Thyroid gland (tissue), 4 donors: ENCODE results near the gene KHDC1L. TPM values are rescaled to one million over a fixed set of nuclear protein-coding genes. Genes with fewer than 3 reads are reported as not detected.
"Not testable (repeated sequence)": the region's sequence is repeated elsewhere in the genome, so short reads cannot be mapped to it uniquely, and the experiment has no call there.

Experiments used
- DNase-seq, 2 donors: peaks; one replicate each; pipeline ENCODE4 v3.0.0-alpha.2; 2019
- H3K27ac ChIP-seq, 3 donors: fragments of 200-600 bp; sonication (generic); 1 replicate in 2 of 3; 2 replicates in 1 of 3; pipeline ENCODE4 v1.5.1; 2016 to 2019; ENCODE audit warnings: mild to moderate bottlenecking in 1 of 3, moderate library complexity in 1 of 3
- H3K27me3 ChIP-seq: fragments of 200-600 bp; sonication (generic); one replicate; pipeline ENCODE4 v1.5.1; 2019
- H3K36me3 ChIP-seq, 2 donors: fragments of 200-600 bp; sonication (generic); one replicate each; pipeline ENCODE4 v1.5.1; 2016 to 2019
- H3K4me1 ChIP-seq, 2 donors: fragments of 200-600 bp; sonication (generic); one replicate each; pipeline ENCODE4 v1.5.1; 2017 to 2019
- H3K4me3 ChIP-seq, 3 donors: fragments of 200-600 bp; sonication (generic); replicated peaks in 1 of 3; 1 replicate in 2 of 3; 2 replicates in 1 of 3; pipeline ENCODE4 v1.5.1; 2016; ENCODE audit warnings: mild to moderate bottlenecking in 1 of 3
- H3K9me3 ChIP-seq: fragments of 200-600 bp; sonication (generic); one replicate; pipeline ENCODE4 v1.5.1; 2017
- CTCF ChIP-seq, 6 experiments: fragments of 200-600 bp in 3 of 6; fragments of 450-650 bp in 3 of 6; sonication (generic) in 3 of 6; IDR thresholded peaks; one replicate each; pipeline ENCODE4 v1.5.1; 2016 to 2019; ENCODE audit warnings: antibody characterized with exemption in 6 of 6, mild to moderate bottlenecking in 2 of 6, inconsistent platforms in 1 of 6, moderate library complexity in 1 of 6
- POLR2A ChIP-seq, 2 donors: fragments of 450-650 bp; IDR thresholded peaks; one replicate each; pipeline ENCODE4 v1.6.1; 2017; ENCODE audit warnings: antibody characterized with exemption in 2 of 2, mild to moderate bottlenecking in 2 of 2, moderate library complexity in 1 of 2
- WGBS, 2 donors: methylation state at CpG; one replicate each; pipeline ENCODE4 v1.1.5; 2017; 5-methylcytosine and 5-hydroxymethylcytosine counted together
- intact Hi-C: fragments of 100-400 bp; cut with DNase I; formaldehyde crosslinking; loops from one replicate; pipeline ENCODE4 v1.15.1; 2023
- total RNA-seq, 4 donors: library from RNA; depleted of rRNA; stranded (reverse); fragments of >200 nt; gene quantifications; one replicate each; pipeline ENCODE4 v1.2.3, GENCODE V29; 2016

The KHDC1L gene
- total RNA-seq, 4 donors from 2014 or later, result not detected

- H3K27me3 ChIP-seq, result no peaks in the 10 kb centered on the region
- H3K4me1 ChIP-seq, result no peaks in the 10 kb centered on the region
- H3K4me3 ChIP-seq, result no peak overlapping the region
- intact Hi-C loops, result no loop called here
- TF ChIP-seq CTCF (IDR thresholded peaks at IDR 0.05) (no peak), POLR2A (IDR thresholded peaks at IDR 0.05) (no peak)
- H3K36me3 ChIP-seq, result peaks cover 0 to 5% of the 10 kb centered on the region in 2 donors
- no peak for DNase-seq
- no peaks in the 10 kb centered on the region for H3K9me3 ChIP-seq
- H3K27ac ChIP-seq, result no peak overlapping the region
- WGBS, 2 donors, result 94 to 98% methylated on average over 7 of the region's 7 CpGs
These were observed 30.6 kb downstream of the KHDC1L start for GRCh38 chr6:73194744-73195143.

- WGBS, 2 donors, result 96 to 97% methylated on average over 4 of the region's 4 CpGs
- H3K9me3 ChIP-seq, H3K4me3 ChIP-seq, H3K36me3 ChIP-seq, H3K27me3 ChIP-seq, H3K4me1 ChIP-seq, intact Hi-C loops, H3K27ac ChIP-seq, DNase-seq: not testable (repeated sequence)
These were observed 32.0 kb downstream of the KHDC1L start for GRCh38 chr6:73193302-73193701.

GRCh38 chr6:73182021-73182607, 43.2 kb downstream of the KHDC1L start:
- H3K27me3 ChIP-seq, result no peaks in the 10 kb centered on the region
- H3K27ac ChIP-seq, result no peak overlapping the region
- no peaks in the 10 kb centered on the region for H3K36me3 ChIP-seq
- H3K9me3 ChIP-seq, result no peaks in the 10 kb centered on the region
- H3K4me3 ChIP-seq, result no peak overlapping the region
- 86 to 89% methylated on average over 2 of the region's 2 CpGs for WGBS, 2 donors
- no peak for DNase-seq
- peaks cover 5 to 7% of the 10 kb centered on the region in 2 donors for H3K4me1 ChIP-seq
- intact Hi-C loops, result no loop called here
- TF ChIP-seq CTCF (IDR thresholded peaks at IDR 0.05) (no peak), POLR2A (IDR thresholded peaks at IDR 0.05) (no peak)

GRCh38 chr6:73180763-73181619, 44.3 kb downstream of the KHDC1L start:
- no peaks in the 10 kb centered on the region for H3K36me3 ChIP-seq
- intact Hi-C loops, result no loop called here
- H3K27me3 ChIP-seq, result no peaks in the 10 kb centered on the region
- DNase-seq, result peak; percentile 84 to 85
- H3K4me3 ChIP-seq, result no peak overlapping the region
- 17 to 18% methylated on average over 7 of the region's 7 CpGs for WGBS, 2 donors
- no peak overlapping the region for H3K27ac ChIP-seq
- H3K4me1 ChIP-seq, result peaks cover 5 to 7% of the 10 kb centered on the region in 2 donors
- no peaks in the 10 kb centered on the region for H3K9me3 ChIP-seq
- peak; percentile 13 to 91 (median 64) for TF ChIP-seq CTCF (IDR thresholded peaks at IDR 0.05)
- no peak for TF ChIP-seq POLR2A (IDR thresholded peaks at IDR 0.05)

GRCh38 chr6:73180076-73180738, 45.1 kb downstream of the KHDC1L start:
- DNase-seq, result no peak
- Histone ChIP-seq H3K36me3 (no peaks in the 10 kb centered on the region), H3K27me3 (no peaks in the 10 kb centered on the region), H3K4me1 (peaks cover 5 to 7% of the 10 kb centered on the region in 2 donors), H3K4me3 (no peak overlapping the region), H3K27ac (peak overlapping the region in 1 of 3 donors; percentile 15), H3K9me3 (no peaks in the 10 kb centered on the region)
- no peak for TF ChIP-seq CTCF (IDR thresholded peaks at IDR 0.05)
- TF ChIP-seq POLR2A (IDR thresholded peaks at IDR 0.05), result no peak
- intact Hi-C loops, result no loop called here
- WGBS, 2 donors, result 67 to 74% methylated on average over 6 of the region's 6 CpGs
